Bronchial epithelial cell (primary cell): ENCODE measurements around the gene RXRB. TPM values are rescaled to one million over a fixed set of nuclear protein-coding genes. Genes with fewer than 3 reads are reported as not detected.

Experiments used
- DNase-seq: peaks from one replicate; pipeline ENCODE4 v3.0.0-alpha.2; 2010; ENCODE audit warnings: low read depth
- FAIRE-seq: peaks from 2 replicates; lab custom pipeline; 2011; peaks lifted over from hg19 to GRCh38; lab: Jason Lieb, UNC
- H3K27me3 ChIP-seq: 2 replicates; pipeline ENCODE4 v1.5.1; 2011; ENCODE audit warnings: low read length; ENCODE audit not compliant: control insufficient read depth, insufficient read depth
- H3K36me3 ChIP-seq: 2 replicates; pipeline ENCODE4 v1.5.1; 2011; ENCODE audit warnings: low read length; ENCODE audit not compliant: control insufficient read depth, insufficient read depth
- H3K4me3 ChIP-seq: 2 replicates; pipeline ENCODE4 v1.5.1; 2011; ENCODE audit warnings: mild to moderate bottlenecking, low read depth, low read length, control low read depth
- total RNA-seq: library from RNA; depleted of rRNA; stranded (reverse); fragments of >200 nt; gene quantifications from 2 replicates; pipeline ENCODE4 v1.2.1, GENCODE V29; 2014
- TF ChIP-seq, protein P1 (sequence below): IDR thresholded peaks from 2 replicates; pipeline ENCODE4 v1.5.1; 2011; ENCODE audit warnings: mild to moderate bottlenecking, moderate library complexity, low read length, control low read depth, inconsistent platforms; ENCODE audit not compliant: insufficient read depth, severe bottlenecking

RXRB gene
- total RNA-seq = 13.2 and 15.3 TPM in 2 replicates

DNA sequence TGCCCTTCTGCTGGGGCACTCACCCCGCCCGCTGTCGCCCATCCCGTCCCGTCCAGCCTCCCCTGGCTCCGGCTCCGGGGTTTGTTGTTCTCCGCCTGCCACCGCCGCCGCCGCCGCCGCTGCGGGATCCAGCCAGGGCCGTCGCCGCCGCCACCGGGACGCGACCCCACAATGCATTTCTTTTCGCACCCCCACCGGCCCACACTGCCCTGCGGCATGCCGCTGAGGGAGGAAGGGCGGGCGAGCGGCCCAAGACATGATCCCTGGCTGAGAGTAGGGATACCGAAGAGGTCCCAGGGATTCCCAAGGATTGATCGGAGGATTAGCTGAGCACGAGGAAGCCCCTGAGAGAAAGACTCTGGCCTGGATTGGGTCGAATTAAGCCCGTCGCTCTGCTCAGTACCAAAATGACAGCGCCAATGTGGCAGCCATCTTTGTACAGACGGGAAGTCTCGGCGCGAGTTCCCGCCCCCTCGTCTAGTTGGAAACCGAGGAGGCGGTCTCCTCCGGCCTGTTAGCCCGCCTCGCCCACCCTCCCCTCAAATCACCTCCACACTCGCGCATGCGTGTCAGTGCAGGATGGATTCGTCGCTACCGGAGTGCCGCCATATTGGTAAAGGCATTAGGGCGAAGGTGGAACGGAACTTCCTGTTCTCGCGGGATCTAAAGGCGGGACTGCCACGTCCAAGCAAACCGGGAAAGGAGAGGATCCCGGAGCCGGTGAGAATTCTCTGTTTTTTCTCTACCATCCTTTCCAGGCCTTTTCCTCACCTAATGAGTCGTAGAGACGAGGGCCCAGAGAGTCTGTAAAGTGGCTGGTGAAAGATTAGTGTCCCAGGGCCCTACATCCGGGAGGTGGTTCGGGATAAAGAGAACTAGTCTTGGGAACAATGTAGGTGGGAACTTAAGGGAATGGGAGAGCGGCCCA is at the start of gene RXRB, which contains the start of gene SLC39A7:
Gene RXRB, minus strand, starts transcription at position 447 of the 928 bp plus-strand sequence. Its CDS starts 189 bp downstream, at position 258.
Gene SLC39A7, plus strand, starts transcription at position 649 of the 928 bp plus-strand sequence. CDS start 379 bp downstream, outside the sequence.
- peak within 1 kb of the TSS; percentile 85 for H3K4me3 ChIP-seq
- peaks cover 23% of the 10 kb centered on the region for H3K36me3 ChIP-seq
- FAIRE-seq (no peak), DNase-seq (peak; percentile 98)
- H3K27me3 ChIP-seq = no peaks in the 10 kb centered on the region
- TF ChIP-seq, protein P1, sequence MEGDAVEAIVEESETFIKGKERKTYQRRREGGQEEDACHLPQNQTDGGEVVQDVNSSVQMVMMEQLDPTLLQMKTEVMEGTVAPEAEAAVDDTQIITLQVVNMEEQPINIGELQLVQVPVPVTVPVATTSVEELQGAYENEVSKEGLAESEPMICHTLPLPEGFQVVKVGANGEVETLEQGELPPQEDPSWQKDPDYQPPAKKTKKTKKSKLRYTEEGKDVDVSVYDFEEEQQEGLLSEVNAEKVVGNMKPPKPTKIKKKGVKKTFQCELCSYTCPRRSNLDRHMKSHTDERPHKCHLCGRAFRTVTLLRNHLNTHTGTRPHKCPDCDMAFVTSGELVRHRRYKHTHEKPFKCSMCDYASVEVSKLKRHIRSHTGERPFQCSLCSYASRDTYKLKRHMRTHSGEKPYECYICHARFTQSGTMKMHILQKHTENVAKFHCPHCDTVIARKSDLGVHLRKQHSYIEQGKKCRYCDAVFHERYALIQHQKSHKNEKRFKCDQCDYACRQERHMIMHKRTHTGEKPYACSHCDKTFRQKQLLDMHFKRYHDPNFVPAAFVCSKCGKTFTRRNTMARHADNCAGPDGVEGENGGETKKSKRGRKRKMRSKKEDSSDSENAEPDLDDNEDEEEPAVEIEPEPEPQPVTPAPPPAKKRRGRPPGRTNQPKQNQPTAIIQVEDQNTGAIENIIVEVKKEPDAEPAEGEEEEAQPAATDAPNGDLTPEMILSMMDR = no peak

DNA sequence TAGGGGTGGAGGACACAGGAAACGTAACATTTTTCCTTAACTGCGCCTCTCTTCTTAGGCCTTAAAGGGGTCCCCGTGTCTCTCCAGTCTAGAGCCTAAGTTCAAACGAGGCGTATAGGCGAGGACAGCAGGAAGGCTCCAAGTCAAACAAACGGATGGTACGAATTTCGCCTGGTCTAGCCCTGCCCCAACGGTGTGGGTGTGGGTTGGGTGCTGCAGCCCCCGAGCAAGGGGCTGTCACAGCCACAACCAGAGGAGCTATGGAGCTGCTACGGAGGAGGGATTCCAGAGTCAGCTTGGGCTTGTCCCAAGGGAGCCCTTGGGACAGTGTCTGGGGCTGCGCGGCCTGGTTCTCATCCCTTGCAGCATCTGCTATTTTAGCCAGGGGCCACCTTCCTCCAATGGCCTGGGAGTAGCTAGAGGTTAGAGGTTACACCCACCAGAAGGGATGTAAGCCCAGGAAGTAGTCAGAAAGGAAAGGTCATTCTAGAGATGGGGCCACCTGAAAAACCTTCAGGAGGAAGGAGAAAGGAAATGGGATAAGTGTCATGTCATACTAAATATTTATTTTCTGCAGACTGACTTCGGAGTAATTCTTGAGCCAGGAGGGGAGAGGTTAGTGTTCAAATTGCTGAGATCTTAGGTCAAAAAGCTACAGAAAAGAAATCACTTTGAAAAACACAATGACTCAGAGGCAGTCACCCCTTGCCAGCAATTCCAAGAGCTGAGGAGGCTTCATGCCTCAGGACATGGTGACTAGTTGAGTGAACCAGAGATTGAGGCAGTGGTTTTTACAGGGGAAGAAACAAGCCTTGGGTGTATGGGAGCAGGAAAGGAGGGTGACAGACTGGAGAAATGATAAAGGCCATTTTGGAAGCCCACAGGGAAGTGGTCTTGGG is 49.5 kb upstream of the RXRB start:
- TF ChIP-seq, protein P1 = no peak
- Histone ChIP-seq H3K36me3 (no peaks in the 10 kb centered on the region), H3K27me3 (no peaks in the 10 kb centered on the region), H3K4me3 (peak overlapping the region; percentile 50)
- DNase-seq = peak; percentile 94
- FAIRE-seq = no peak

DNA sequence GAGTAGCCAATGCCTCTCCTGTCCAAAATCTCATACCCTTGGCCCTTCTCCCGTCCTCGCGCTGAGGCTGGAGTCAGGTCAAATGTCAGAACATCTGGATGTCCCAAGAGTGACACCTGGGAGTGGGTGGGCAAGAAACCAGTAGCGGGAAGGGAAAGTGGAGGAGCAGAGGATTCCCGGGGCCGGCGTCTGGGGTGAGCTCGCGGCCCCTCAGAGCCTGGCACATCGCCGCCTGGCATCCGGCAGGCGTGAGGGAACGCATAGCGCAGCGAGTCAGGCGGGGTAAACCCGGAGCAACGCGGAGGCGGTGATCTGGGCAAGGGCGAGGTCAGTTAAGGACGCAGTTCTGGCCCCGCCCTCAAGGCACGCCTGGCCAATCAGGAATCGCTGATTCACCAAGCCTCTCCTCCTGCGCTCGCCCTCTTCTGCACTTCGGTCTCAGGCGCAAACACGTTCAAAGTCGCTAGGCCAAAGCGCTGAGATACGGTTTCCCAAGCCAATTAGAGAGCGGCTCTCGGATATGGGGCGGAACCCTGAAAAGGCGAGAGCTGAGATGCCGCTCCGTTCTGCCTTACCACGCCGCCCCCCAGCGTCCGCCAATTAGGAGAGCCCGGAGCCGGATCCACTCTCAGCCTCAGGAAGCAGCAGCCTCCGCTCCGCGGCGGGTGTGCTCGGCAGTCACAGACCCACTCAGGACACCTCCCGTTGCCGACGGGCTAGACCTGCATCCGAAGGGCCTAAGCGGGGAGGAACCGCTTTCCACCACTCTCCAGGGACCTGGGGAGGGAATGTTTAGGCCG is 48.7 kb upstream of the RXRB start:
- FAIRE-seq (peak; percentile 68), DNase-seq (peak; percentile 99)
- Histone ChIP-seq H3K4me3 (peak overlapping the region; percentile 50), H3K36me3 (no peaks in the 10 kb centered on the region), H3K27me3 (no peaks in the 10 kb centered on the region)
- TF ChIP-seq, protein P1 = peak; percentile 7

DNA sequence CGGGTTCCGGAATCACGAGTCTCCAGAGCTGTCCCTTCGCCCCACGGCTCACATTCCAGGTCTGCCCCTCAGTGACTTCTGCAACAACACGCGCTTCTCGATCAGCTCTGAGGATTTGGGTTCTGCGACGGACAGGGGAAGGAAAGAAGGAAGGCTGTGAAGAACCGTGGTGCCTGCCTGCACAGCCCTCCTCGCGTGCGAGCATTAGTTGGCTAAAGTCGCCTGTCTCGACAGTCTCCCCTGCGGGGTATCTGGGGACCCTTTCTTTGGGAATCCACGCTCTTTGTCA is 48.1 kb upstream of the RXRB start:
- TF ChIP-seq, protein P1 = no peak
- peak; percentile 58 for FAIRE-seq
- Histone ChIP-seq H3K4me3 (peak overlapping the region; percentile 37), H3K27me3 (no peaks in the 10 kb centered on the region), H3K36me3 (no peaks in the 10 kb centered on the region)
- DNase-seq = no peak

DNA sequence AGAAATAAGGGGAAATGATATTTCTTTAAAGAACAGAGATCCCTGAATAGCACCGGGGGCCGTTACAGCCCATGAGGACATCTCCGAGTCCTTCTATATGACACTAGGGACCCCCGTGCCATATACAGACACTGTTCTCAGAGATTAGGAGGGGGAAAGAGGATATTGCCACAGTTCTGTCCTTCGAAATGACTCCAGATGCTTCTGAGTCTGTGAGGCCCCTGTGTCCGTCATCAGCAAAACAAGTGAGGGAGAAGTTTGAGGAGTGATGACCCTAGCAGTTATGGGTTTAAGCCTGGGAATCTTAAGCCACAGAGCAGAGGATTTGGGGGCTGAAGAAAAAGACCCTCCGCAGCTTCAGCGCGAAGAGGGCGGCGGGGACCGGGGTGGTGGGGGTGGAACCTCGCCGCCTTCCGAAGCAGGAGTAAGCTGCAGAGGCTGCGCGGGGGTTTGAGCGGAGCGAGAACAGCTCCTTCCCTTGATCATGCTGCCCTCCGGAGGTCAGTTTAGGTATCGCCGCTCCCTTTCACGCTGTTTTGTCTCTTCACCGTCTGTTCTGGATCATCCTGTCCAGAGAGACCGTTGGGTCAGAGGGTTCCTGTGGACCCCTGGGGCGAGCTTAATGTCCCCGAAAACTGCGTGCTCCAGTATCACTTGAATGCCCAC is 47.6 kb upstream of the RXRB start:
- FAIRE-seq (no peak), DNase-seq (peak; percentile 76)
- TF ChIP-seq, protein P1 = peak; percentile 98
- Histone ChIP-seq H3K36me3 (no peaks in the 10 kb centered on the region), H3K4me3 (peak overlapping the region; percentile 37), H3K27me3 (no peaks in the 10 kb centered on the region)
